B cell (primary cell): ENCODE data around the gene RELCH. TPM values are rescaled to one million over a fixed set of nuclear protein-coding genes. Genes with fewer than 3 reads are reported as not detected.

Experiments used
- ATAC-seq: fragments of 200-7000 bp; cut with Tn5 transposase; one replicate; pipeline ENCODE4 v1.10.0; 2021; ENCODE audit warnings: low read depth, mild to moderate bottlenecking, moderate number of reproducible peaks, moderate library complexity
- CTCF ChIA-PET: fragments of 350-600 bp; sonication (Branson Sonifier 250); formaldehyde crosslinking; loops from one replicate; lab custom pipeline; 2021; ENCODE audit warnings: antibody characterized with exemption, inconsistent platforms; lab: Charles Lee
- POLR2A ChIA-PET: fragments of 350-600 bp; sonication (Branson Sonifier 250); formaldehyde crosslinking; loops from one replicate; lab custom pipeline; 2021; ENCODE audit warnings: antibody characterized with exemption; lab: Charles Lee
- DNase-seq: peaks from one replicate; pipeline ENCODE4 v3.0.0; 2013
- H2AFZ ChIP-seq: 2 replicates; pipeline ENCODE4 v1.6.1; 2012; ENCODE audit warnings: mild to moderate bottlenecking, low read depth, low read length; ENCODE audit not compliant: insufficient read depth, poor library complexity, severe bottlenecking
- H3K27ac ChIP-seq, 2 donors: 1 replicate in 1 of 2; 2 replicates in 1 of 2; pipeline ENCODE4 v1.5.1; 2012 to 2013; ENCODE audit warnings: low read length in 2 of 2, mild to moderate bottlenecking in 2 of 2, moderate library complexity in 1 of 2
- H3K27me3 ChIP-seq, 4 experiments: fragments of 200-600 bp in 1 of 4; sonication (generic) in 1 of 4; replicated peaks in 1 of 4; 1 replicate in 2 of 4; 2 replicates in 2 of 4; pipeline versions ENCODE4 v1.6.1 to v1.7.0; 2013 to 2016; ENCODE audit warnings: low read length in 3 of 4, mild to moderate bottlenecking in 2 of 4, mixed read lengths in 1 of 4, moderate library complexity in 1 of 4; ENCODE audit not compliant: insufficient read depth in 4 of 4, control insufficient read depth in 3 of 4; ENCODE audit errors: control extremely low read depth in 1 of 4
- H3K36me3 ChIP-seq, 2 experiments: replicated peaks in 1 of 2; 1 replicate in 1 of 2; 2 replicates in 1 of 2; pipeline versions ENCODE4 v1.6.1 to v1.7.1; 2013; ENCODE audit warnings: low read length in 1 of 2; ENCODE audit not compliant: insufficient read depth in 2 of 2, control insufficient read depth in 1 of 2; ENCODE audit errors: control extremely low read depth in 1 of 2, extremely low read depth in 1 of 2
- H3K4me1 ChIP-seq, 2 donors: fragments of 200-600 bp in 1 of 2; sonication (generic) in 1 of 2; 1 replicate in 1 of 2; 2 replicates in 1 of 2; pipeline versions ENCODE4 v1.5.1 to v1.6.1; 2013 to 2017; ENCODE audit warnings: low read length in 2 of 2; ENCODE audit not compliant: control insufficient read depth in 2 of 2, insufficient read depth in 2 of 2
- H3K4me2 ChIP-seq: replicated peaks from 2 replicates; pipeline ENCODE3; 2012; ENCODE audit warnings: mild to moderate bottlenecking, low read depth, low read length; ENCODE audit not compliant: poor library complexity, severe bottlenecking
- H3K4me3 ChIP-seq, 5 experiments: fragments of 200-600 bp in 1 of 5; sonication (generic) in 1 of 5; 1 replicate in 3 of 5; 2 replicates in 2 of 5; pipeline versions ENCODE4 v1.5.1 to v1.7.0; 2011 to 2016; ENCODE audit warnings: low read length in 4 of 5, mild to moderate bottlenecking in 4 of 5, low read depth in 2 of 5, control low read depth in 1 of 5, moderate library complexity in 1 of 5; ENCODE audit not compliant: insufficient read depth in 1 of 5; ENCODE audit errors: control extremely low read depth in 1 of 5, extremely low read depth in 1 of 5
- H3K79me2 ChIP-seq: fragments of 200-600 bp; sonication (generic); one replicate; pipeline ENCODE4 v1.6.0; 2016; ENCODE audit warnings: low read length; ENCODE audit not compliant: control insufficient read depth, insufficient read depth
- H3K9ac ChIP-seq: fragments of 200-600 bp; sonication (generic); 2 replicates; pipeline ENCODE4 v1.6.1; 2017; ENCODE audit warnings: mild to moderate bottlenecking, low read length, moderate library complexity
- H3K9me3 ChIP-seq, 3 donors: one replicate each; pipeline versions ENCODE4 v1.6.1 to v1.7.1; 2013; ENCODE audit warnings: low read length in 2 of 3; ENCODE audit not compliant: control insufficient read depth in 2 of 3, insufficient read depth in 1 of 3; ENCODE audit errors: control extremely low read depth in 1 of 3
- H4K20me1 ChIP-seq: 2 replicates; pipeline ENCODE4 v1.6.0; 2012; ENCODE audit warnings: mild to moderate bottlenecking, low read length; ENCODE audit not compliant: insufficient read depth, control insufficient read depth, poor library complexity, severe bottlenecking
- H3K27ac Mint-ChIP-seq: one replicate; pipeline ENCODE4 v1.8.0; 2021; ENCODE audit warnings: mixed read lengths
- H3K27me3 Mint-ChIP-seq: one replicate; pipeline ENCODE4 v1.8.0; 2021; ENCODE audit warnings: mixed read lengths
- H3K4me1 Mint-ChIP-seq: one replicate; pipeline ENCODE4 v1.8.0; 2021; ENCODE audit warnings: mixed read lengths
- H3K4me3 Mint-ChIP-seq: one replicate; pipeline ENCODE4 v1.8.0; 2021; ENCODE audit warnings: mixed read lengths
- H3K9me3 Mint-ChIP-seq: one replicate; pipeline ENCODE4 v1.8.0; 2022; ENCODE audit warnings: mixed read lengths; ENCODE audit not compliant: insufficient read depth
- EZH2 ChIP-seq: IDR thresholded peaks from 2 replicates; pipeline ENCODE4 v1.6.1; 2012; ENCODE audit warnings: borderline replicate concordance, low read depth, mild to moderate bottlenecking, moderate library complexity, low read length; ENCODE audit not compliant: insufficient read depth, poor library complexity, severe bottlenecking
- WGBS: methylation state at CpG from one replicate; pipeline ENCODE4 v1.1.5; 2013; ENCODE audit warnings: missing lambda C conversion rate; ENCODE audit not compliant: insufficient coverage; 5-methylcytosine and 5-hydroxymethylcytosine counted together
- intact Hi-C: fragments of 100-400 bp; cut with micrococcal nuclease; formaldehyde crosslinking; loops from one replicate; pipeline ENCODE4 v1.10.0; 2022
- polyA plus RNA-seq: library from polyadenylated mRNA; depleted of rRNA; stranded (reverse); fragments of >200 nt; gene quantifications from 2 replicates; pipeline ENCODE4 v1.2.3, GENCODE V29; 2012
- total RNA-seq, 2 donors: library from RNA; stranded (reverse); fragments of 120-200 nt in 1 of 2; gene quantifications; 1 replicate in 1 of 2; 2 replicates in 1 of 2; pipeline versions ENCODE4 v1.2.3 to v1.2.4, GENCODE V29; 2013 to 2022
- TF ChIP-seq, protein P1 (sequence below): fragments of 200-600 bp; IDR thresholded peaks from one replicate; pipeline ENCODE4 v1.8.0; 2022; ENCODE audit warnings: antibody characterized with exemption, mild to moderate bottlenecking

The RELCH gene
- total and polyA plus RNA-seq, 2 donors (not counting 1 experiment from before 2014, with no cell fraction given): 17.6 to 77.9 TPM

- H3K27ac Mint-ChIP-seq: no peak overlapping the region
- peaks cover 75% of the 10 kb centered on the region for H4K20me1 ChIP-seq
- H3K9me3 ChIP-seq: no peaks in the 10 kb centered on the region
- no peaks in the 10 kb centered on the region for H3K27me3 ChIP-seq
- no peak overlapping the region for H3K27ac ChIP-seq
- H2AFZ ChIP-seq: no peak overlapping the region
- peaks cover 41% of the 10 kb centered on the region for H3K4me1 Mint-ChIP-seq
- ChIA-PET POLR2A (no interaction called here), CTCF (no interaction called here)
- H3K9ac ChIP-seq: no peak overlapping the region
- no peaks in the 10 kb centered on the region for H3K9me3 Mint-ChIP-seq
- no peaks in the 10 kb centered on the region for H3K27me3 Mint-ChIP-seq
- TF ChIP-seq EZH2: no peak
- TF ChIP-seq, protein P1, sequence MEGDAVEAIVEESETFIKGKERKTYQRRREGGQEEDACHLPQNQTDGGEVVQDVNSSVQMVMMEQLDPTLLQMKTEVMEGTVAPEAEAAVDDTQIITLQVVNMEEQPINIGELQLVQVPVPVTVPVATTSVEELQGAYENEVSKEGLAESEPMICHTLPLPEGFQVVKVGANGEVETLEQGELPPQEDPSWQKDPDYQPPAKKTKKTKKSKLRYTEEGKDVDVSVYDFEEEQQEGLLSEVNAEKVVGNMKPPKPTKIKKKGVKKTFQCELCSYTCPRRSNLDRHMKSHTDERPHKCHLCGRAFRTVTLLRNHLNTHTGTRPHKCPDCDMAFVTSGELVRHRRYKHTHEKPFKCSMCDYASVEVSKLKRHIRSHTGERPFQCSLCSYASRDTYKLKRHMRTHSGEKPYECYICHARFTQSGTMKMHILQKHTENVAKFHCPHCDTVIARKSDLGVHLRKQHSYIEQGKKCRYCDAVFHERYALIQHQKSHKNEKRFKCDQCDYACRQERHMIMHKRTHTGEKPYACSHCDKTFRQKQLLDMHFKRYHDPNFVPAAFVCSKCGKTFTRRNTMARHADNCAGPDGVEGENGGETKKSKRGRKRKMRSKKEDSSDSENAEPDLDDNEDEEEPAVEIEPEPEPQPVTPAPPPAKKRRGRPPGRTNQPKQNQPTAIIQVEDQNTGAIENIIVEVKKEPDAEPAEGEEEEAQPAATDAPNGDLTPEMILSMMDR: no peak
- H3K4me3 Mint-ChIP-seq: no peak overlapping the region
- no CpG with 5 or more reads among the region's 1 CpG for WGBS
- H3K36me3 ChIP-seq: no peaks in the 10 kb centered on the region
- peaks cover 92% of the 10 kb centered on the region for H3K79me2 ChIP-seq
- H3K4me1 ChIP-seq: peaks cover 0 to 4% of the 10 kb centered on the region in 2 donors
- intact Hi-C loops: no loop called here
- no peak overlapping the region for H3K4me3 ChIP-seq
- H3K4me2 ChIP-seq: no peak overlapping the region
- DNase-seq: no peak
- ATAC-seq: no peak
Measured at GRCh38 chr18:62201870-62202269, 14.8 kb downstream of the RELCH start.

DNA sequence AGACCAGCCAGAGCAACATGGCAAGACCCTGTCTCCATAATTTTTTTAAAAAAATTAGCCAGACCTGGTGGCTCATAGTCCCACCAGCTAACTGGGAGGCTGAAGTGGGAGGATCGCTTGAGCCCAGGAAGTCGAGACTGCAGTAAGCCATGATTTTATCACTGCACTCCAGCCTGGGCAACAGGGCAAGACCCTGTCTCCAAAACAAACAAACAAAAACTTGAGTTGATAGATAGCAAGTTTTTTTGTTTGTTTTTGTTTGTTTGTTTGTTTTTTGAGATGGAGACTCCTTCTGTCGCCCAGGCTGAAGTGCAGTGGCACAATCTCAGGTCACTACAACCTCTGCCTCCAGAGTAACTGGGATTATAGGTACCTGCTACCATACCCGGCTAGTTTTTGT is 18.8 kb downstream of the RELCH start:
- H3K4me2 ChIP-seq: no peak overlapping the region
- no peak overlapping the region for H3K9ac ChIP-seq
- DNase-seq (no peak), ATAC-seq (no peak)
- H3K79me2 ChIP-seq: peaks cover 93% of the 10 kb centered on the region
- peaks cover 0 to 2% (median 0%) of the 10 kb centered on the region in 3 donors for H3K9me3 ChIP-seq
- no peaks in the 10 kb centered on the region for H3K36me3 ChIP-seq
- intact Hi-C loops: no loop called here
- Mint-ChIP-seq H3K27me3 (no peaks in the 10 kb centered on the region), H3K4me1 (peaks cover 38% of the 10 kb centered on the region), H3K9me3 (no peaks in the 10 kb centered on the region), H3K27ac (no peak overlapping the region), H3K4me3 (no peak overlapping the region)
- no CpG with 5 or more reads among the region's 4 CpGs for WGBS
- no peak overlapping the region for H2AFZ ChIP-seq
- H4K20me1 ChIP-seq: peaks cover 78% of the 10 kb centered on the region
- ChIA-PET CTCF (no interaction called here), POLR2A (no interaction called here)
- peaks cover 0 to 2% of the 10 kb centered on the region in 2 donors for H3K4me1 ChIP-seq
- H3K4me3 ChIP-seq: no peak overlapping the region
- H3K27ac ChIP-seq: no peak overlapping the region
- TF ChIP-seq, protein P1: no peak
- no peak for TF ChIP-seq EZH2
- no peaks in the 10 kb centered on the region for H3K27me3 ChIP-seq
